Omental fat pad (tissue), 4 donors: Measurements from ENCODE around the gene MAN1C1. TPM values are rescaled to one million over a fixed set of nuclear protein-coding genes. Genes with fewer than 3 reads are reported as not detected.

Experiments
- ATAC-seq: fragments of 150-250 bp; one replicate; pipeline ENCODE4 v1.9.1; 2016; ENCODE audit warnings: mild to moderate bottlenecking, moderate library complexity; ENCODE audit not compliant: low FRiP score
- DNase-seq: peaks from one replicate; pipeline ENCODE4 v3.0.0-alpha.2; 2019; ENCODE audit warnings: low spot score
- total RNA-seq, 4 donors: library from RNA; depleted of rRNA; stranded (reverse); fragments of >200 nt; gene quantifications; one replicate each; pipeline ENCODE4 v1.1.0, GENCODE V29; 2016
- TF ChIP-seq, protein P1 (sequence below), 3 donors: fragments of 450-650 bp; IDR thresholded peaks; one replicate each; pipeline ENCODE4 v1.5.1; 2016 to 2017; ENCODE audit warnings: antibody characterized with exemption in 3 of 3, mild to moderate bottlenecking in 3 of 3, moderate library complexity in 2 of 3

MAN1C1 gene
- total RNA-seq, 4 donors from 2014 or later, result 21.0 to 47.4 (median 24.4) TPM

DNA sequence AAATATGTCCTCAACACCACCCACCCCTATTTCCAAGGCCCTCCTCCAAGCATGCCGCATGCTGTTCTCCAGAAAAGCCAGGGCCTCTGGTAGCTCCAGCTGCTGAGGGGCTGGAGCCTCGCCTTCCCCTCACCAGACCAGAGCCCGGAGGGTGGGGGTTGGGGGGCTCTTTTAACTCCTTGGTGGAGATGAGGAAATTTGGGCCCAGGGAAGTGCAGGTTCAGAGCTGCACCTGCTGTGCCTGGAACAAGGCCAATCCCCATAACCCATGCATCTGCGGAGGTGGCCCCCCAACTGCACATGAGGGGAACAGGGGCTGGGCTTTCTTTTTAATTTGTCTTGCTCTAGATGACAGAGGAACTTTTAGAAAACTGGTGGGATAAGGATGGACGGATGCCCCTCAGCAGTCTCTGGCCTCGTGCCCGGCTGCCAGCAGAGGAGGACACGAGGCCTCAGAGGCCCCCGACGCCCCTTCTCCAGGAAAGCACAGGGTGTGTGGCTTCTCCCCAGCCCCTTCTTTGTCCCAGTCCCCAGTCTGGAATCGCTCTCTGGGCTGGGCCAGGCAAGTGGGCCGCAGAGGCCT lies 182.9 kb downstream of the MAN1C1 start:
- ATAC-seq (no peak), DNase-seq (no peak)
- TF ChIP-seq, protein P1, sequence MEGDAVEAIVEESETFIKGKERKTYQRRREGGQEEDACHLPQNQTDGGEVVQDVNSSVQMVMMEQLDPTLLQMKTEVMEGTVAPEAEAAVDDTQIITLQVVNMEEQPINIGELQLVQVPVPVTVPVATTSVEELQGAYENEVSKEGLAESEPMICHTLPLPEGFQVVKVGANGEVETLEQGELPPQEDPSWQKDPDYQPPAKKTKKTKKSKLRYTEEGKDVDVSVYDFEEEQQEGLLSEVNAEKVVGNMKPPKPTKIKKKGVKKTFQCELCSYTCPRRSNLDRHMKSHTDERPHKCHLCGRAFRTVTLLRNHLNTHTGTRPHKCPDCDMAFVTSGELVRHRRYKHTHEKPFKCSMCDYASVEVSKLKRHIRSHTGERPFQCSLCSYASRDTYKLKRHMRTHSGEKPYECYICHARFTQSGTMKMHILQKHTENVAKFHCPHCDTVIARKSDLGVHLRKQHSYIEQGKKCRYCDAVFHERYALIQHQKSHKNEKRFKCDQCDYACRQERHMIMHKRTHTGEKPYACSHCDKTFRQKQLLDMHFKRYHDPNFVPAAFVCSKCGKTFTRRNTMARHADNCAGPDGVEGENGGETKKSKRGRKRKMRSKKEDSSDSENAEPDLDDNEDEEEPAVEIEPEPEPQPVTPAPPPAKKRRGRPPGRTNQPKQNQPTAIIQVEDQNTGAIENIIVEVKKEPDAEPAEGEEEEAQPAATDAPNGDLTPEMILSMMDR (IDR thresholded peaks at IDR 0.05), result no peak

DNA sequence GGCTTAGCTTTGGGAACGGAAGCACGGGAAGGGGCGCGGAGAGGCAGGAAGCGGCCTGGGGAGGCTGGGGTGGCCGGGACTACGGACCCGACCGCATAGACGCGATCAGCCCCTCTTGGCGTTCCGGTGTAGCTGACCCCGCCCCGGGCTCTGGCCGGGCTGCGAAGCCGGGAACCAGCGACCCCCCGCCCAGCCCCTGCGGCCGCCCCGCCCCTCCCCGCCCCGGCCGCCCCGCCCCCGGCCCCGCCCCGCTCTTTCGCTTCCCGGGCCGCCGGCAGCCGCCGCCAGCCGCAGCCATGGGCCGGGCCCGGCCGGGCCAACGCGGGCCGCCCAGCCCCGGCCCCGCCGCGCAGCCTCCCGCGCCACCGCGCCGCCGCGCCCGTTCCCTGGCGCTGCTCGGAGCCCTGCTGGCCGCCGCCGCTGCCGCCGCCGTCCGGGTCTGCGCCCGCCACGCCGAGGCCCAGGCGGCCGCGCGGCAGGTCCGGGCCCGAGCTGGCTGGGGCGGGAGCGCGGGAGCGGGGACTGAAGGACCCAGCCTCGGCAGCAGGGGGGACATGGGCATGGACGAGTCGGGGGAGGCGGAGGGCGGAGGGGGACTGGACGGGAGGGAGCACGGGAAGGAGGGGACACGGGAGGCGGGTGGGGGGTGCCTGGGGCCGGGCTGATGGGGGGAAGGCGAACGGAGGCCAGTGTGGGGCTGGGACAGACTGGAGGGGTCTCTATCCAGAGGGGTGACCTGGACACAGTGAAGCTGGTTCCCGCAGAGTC lies 183.5 kb downstream of the MAN1C1 start, which contains the start of gene SELENON:
Gene SELENON, plus strand, starts transcription at position 259 of the 768 bp plus-strand sequence. Its CDS starts 38 bp downstream, at position 297.
- TF ChIP-seq, protein P1 (IDR thresholded peaks at IDR 0.05), result no peak
- peak; percentile 58 for ATAC-seq
- no peak for DNase-seq

DNA sequence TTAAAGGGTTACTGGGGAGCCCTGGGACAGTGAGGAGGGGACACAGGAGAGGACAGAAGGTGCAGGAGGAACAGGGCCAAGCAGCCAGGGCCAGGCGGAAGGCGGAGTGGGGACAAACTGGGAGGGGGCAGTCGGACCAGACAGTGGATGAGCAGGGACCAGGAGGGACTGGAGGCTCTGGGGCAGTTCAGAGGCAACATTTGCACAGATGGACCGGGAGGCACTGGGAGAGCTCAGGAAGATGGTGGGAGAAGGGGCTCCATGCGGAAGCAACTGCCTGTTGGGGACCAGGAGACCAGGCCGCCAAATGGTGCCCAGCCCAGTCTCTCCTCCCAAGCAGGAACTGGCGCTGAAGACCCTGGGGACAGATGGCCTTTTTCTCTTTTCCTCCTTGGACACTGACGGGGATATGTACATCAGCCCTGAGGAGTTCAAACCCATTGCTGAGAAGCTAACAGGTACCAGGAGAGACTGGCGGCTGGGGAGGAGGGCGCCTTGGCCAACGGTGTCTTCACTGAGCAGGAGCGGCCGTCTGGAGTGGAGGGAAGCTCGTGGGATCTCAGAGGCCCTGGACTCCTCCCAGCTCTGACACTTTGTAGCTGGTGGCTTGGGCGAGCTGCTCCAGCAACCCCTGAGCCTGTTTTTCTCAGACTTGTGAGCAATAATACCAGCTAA lies 184.2 kb downstream of the MAN1C1 start:
- TF ChIP-seq, protein P1 (IDR thresholded peaks at IDR 0.05), result no peak
- no peak for DNase-seq

DNA sequence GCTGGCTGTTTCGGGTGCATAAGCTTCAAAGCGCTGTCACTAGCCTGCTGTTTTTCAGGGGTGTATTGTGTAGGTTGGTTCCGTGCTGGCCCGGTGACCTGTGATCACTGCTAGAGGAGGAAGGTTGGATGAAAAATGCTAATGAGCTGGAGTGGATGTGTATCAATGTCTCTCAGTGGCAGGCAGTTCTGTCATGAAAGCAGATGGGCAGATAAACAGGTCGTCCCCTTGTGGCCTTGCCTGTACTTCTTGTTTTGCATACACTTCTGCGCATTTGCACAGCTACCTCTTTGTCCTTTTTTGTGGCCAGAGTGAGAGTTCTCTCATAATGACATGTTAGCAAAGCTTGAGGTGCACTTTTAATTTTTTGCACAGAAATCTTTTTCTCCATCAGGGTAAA lies 186.3 kb downstream of the MAN1C1 start:
- TF ChIP-seq, protein P1 (IDR thresholded peaks at IDR 0.05), result no peak
- DNase-seq (no peak), ATAC-seq (no peak)

More for the DNA sequence above, 184.2 kb downstream of the MAN1C1 start:
- ATAC-seq, result no peak

DNA sequence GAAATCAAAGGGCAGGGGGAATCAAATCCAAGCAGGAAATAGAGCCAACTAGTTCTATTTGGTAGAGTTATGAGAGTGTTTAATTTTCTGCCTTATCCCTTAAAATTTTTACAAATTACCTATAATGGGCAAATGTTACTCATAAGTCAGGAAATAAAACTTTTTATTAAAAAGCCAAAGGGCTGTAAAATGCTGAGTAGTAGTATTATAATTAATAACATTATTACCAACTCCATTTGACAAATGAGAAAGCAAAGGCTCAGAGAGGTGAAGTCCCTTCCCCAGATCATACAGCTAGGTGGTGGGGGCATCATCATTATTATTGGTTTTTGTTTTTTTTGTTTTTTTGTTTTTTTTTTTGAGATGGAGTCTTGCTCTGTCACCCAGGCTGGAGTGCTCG lies 186.8 kb downstream of the MAN1C1 start:
- ATAC-seq (no peak), DNase-seq (no peak)
- TF ChIP-seq, protein P1 (IDR thresholded peaks at IDR 0.05), result no peak

DNA sequence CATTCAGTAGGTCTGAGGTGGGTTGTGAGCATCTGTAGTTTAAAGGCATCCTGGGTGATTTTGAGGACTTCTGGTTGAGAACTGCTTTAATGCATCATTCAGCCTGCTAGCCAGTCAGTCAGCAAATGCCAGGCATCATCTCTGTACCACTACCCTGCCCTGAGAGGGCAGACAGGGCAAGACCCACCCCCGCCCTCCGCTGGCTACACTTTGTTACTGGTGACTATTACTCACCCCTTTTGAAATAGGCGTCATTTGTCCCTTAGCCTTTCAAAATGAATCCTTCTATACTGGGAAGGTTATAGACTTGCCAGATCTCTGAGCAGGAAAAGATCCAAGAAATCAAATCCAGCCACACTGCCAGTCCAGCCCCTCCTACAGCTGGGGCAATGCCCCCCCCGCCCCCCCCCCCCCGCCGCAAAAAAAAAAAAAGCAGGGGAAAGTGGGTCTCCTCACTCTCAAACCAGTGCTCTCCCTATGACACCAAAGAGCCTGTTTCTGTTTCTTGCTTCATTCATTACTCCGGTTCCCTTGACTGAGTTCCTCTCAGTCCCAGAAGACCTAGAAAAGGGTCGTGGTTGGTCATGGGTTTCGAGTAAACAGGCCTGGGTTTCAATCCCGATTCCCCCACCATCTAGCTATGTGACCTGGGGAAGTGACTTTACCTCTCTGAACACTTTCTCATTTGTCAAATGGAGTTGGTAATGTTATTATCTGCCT lies 187.8 kb downstream of the MAN1C1 start:
- peak; percentile 47 for ATAC-seq
- TF ChIP-seq, protein P1 (IDR thresholded peaks at IDR 0.05), result no peak
- no peak for DNase-seq
